ENCODE results near the gene ESCO1.

Gene ESCO1

DNA sequence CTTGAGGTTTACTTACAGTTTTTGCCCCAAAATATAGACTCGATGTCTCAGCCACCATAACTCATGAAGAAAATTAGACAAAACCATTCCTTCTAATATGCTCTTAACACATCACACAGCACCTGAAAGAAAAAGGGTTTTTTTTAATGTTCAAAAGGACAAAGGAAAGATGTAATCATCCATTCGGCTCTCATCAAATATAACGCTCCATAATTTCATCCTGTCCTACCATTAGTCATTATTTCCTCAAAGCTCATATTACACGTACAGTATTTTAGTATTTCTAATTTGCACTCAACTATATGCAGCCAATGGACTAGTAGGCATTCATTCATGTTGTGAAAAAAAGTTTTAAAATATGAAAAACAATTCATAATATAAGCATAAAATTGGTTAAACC, 24.8 kb downstream of the ESCO1 start:
- DNase-seq = no peak

DNA sequence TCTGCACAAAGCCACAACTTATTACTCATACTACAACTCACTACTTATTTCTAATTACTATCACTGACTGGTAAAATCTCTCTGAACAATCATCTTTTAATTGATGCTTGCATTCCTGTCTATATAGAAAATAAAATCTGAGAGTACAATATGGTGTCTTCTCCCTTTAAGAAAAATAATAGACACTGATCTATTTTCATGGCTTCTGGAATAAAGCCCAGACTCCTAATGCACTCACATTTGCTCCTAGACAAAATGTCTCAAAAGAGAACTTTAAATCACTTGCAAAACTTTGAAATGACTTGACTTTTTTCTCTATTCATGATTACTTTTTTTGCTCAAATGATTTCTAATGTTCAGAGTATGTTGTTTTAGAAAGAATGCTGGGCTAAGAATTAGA, 28.7 kb downstream of the ESCO1 start:
- DNase-seq = no peak

- DNase-seq = no peak
Observed at GRCh38 chr18:21559195-21559594, 41.3 kb downstream of the ESCO1 start.

DNA sequence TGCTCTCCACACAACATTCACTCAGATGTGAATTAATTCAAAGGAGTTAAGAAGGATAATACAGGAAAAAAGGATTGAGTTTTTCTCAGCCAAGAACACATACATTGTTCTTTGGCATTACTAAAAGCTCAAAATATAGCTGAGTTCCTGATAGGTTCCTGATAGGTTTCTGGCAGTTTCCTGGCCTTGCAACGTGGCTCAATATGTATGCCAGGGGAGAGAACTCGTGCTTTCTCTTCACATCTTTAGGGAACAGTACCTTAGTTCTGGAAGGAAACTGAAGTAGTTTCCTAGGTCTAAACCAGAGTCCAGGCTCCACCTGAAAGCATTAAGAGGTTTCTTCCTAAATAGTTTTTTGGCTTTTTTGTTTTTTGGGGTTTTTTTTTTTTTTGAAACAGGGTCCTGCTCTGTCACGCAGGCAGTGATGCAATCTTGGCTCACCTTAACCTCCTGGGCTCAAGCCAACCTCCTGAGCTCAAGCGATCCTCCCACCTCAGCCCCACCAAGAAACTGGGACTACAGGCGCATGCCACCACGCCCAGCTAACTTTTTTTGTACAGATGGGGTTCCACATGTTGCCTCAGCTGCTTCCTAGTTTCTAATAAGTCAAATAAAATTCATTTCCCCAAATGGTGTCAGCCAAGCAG, 42.8 kb downstream of the ESCO1 start:
- no peak for DNase-seq

DNA sequence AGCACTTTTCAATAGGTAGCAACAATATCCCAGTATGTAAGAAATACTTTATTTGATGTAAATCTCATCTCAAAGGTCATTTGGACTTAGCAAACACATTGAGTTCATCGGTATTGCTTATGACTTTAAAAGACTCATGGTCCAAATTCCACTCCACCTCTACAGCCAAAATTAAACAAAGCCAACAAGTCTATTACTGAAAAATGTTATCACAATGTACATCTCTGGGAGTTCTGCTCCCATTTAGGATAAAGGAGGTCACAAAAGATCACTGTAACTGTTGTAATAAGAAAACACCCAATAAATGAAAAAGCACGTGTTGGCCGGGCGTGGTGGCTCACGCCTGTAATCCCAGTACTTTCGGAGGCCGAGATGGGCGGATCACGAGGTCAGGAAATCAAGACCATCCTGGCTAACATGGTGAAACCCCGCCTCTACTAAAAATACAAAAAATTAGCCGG, 50.0 kb downstream of the ESCO1 start:
- DNase-seq = no peak

DNA sequence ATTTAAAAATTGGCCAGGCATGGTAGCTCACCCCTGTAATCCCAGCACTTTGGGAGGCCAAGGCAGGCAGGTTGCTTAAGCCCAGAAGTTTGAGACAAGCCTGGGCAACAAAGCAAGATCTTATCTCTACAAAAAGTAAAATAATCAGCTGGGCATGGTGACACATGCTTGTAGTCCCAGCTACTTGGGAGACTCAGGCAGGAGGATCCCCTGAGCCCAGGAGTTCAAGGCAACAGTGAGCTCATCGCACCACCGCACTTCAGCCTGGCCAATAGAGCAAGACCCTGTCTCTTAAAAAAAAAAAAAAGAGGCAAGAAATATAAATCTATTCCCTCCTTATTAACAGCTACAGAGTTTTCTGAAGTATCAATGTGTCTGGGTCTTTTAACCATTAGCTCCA, 51.9 kb downstream of the ESCO1 start:
- DNase-seq = no peak

DNA sequence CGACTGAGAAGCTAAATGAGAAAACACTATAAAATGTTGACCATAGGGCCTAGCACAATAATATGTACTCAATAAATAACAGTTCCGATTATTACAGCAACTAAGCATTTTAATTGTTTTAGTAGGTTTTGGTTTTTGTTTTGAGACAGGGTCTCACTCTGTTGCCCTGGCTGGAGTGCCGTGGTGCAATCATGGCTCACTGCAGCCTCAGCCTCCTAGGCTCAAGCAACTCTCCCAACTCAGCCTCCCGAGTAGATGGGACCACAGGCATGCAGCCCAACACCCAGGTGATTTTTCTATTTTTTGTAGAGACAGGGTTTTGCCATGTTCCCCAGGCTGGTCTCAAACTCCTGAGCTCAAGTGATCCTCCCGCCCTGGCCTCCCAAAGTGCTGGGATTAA, 54.1 kb downstream of the ESCO1 start:
- no peak for DNase-seq

DNA sequence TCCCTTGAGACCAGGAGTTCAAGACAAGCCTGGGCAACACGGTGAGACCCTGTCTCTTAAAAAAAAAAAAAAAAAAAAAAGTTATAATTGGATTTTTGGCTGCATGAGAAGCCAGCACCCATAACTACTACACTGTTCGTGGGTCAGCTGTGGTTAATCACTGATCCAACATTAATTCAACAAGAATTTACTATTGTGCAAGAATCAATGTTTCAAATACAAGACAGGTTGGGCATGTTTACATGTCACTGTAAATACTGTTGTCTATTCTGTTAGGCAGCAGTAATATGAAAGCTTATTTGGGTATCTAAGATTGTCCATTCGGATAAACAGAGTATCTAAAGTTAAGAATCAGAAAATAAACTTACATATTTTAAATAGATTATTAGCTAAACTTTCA, 62.3 kb downstream of the ESCO1 start:
- DNase-seq = no peak

DNA sequence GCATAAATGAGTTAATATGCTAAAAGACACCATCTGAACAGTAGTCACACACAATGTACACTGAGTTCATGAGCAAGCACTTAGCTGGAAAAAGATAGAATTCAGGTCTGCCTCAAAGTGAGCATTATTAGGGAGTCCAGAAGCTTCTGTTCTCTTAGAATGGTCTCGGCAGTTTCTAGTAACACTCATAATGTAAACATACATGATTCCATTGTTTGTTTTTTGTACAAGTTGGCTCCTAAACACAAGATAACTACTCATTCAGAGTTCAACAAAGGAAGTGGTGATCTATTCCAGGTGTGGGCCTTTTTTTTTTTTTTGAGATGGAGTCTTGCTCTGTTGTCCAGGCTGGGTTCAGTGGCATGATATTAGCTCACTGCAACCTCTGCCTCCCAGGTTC, 66.2 kb downstream of the ESCO1 start:
- DNase-seq = no peak

- no peak for DNase-seq
Observed at GRCh38 chr18:21526463-21526862, 74.0 kb downstream of the ESCO1 start.

DNA sequence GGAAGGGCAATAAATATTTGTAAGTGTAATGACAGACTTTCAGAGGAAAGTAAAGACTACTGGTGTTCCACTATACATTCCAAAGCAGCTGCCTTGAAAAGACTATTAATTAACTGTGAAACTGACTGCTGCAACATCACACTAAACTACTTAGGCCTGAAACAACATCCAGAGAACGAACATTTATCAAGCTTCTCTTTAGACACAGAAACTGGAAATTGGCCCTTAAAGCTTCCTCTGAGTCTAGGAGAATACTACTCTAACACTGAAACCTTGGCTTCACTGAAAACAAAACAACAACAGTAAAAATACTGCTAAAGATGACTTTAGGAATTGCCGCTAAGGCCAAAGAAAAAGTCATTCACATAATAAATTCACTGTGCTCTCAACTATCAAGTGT, 74.6 kb downstream of the ESCO1 start:
- DNase-seq = no peak

- no peak for DNase-seq
Observed at GRCh38 chr18:21522530-21522929, 78.0 kb downstream of the ESCO1 start.

DNA sequence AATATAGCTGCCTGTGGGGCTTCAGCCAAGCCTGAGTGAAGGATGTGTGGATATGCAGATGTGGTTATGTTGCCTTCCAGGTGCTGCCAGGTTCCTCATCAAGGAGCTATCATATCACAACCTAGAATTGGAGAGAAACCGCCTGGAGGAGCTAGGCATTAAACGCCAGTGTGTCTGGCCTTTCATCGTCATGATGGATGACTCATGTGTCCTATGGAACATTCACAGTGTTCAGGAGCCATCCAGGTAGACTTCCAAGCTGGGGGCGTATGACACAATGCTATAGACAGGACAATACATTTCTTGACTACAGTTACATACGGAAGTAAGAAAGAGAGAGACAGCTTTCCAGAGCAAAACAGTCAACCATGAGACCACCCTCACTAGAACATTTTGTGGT, 86.8 kb downstream of the ESCO1 start:
- DNase-seq = no peak

DNA sequence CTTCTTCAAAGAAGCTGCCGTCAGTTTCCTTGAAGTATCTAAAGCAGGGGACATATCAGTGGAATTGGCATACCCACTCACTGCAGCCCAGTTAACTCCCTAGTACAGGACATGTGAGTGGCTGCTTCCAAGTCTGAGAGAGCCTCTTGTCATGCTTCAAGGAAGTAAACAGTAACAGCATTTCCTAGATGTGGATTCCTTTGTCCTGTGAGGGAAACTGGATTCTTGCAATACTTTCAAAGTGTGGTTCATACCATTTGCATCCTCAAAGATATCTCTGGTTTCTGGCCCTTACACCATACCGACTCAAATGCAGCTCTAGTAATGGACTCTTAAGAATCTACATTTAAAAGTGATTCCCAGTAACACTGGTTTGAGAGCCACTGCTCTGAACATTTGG, 87.2 kb downstream of the ESCO1 start:
- DNase-seq = no peak

DNA sequence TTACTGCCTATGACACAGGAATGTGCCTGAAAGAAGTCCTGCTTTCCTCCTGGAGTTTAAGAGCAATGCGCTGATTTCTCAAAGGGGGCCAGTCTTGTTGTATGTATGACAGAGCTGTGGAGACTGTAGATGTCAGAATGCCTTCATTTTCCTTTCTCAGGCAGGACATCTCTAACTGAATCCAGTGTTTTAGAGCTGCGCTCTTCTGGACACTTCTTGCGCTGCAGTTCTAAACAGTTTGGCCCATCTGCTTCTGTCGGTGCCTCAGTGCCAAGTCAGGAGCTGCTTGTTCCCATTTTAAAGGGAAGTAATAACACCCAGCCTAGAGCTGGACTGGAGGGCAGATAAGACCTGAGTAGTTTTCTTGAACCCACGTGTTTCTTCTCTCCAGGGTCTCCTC, 91.4 kb downstream of the ESCO1 start:
- no peak for DNase-seq

DNA sequence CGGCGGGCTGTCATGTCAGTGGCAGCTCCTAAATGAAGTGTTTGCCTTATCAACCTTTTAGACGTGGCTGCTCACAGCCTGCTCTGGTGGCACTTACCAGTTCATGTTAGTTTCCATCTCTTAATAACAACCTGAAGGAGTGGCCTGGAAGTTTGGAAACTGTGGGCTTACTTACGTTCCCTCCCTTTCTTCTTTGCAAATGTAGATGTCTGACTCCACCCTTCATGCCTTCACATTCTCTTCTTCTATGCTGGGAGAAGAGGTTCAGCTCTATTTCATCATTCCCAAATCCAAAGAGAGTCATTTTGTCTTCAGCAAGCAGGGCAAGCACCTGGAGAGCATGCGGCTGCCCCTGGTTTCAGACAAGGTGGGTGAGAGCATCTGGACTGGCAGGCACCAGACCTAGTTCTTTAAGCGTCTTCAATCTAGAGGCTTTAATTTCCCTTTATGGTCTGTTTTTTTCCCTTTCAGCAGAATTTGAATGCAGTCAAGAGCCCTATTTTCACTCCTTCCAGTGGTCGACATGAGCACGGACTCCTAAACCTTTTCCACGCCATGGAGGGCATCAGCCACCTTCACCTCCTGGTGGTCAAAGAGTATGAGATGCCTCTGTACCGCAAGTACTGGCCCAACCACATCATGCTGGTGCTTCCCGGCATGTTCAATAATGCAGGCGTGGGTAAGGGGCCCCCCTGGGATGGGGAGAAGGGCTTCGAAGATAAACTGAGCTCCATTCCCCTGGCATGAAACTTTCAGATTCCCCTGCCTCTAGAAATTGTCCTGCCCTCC, 92.4 kb downstream of the ESCO1 start:
- no peak for DNase-seq

DNA sequence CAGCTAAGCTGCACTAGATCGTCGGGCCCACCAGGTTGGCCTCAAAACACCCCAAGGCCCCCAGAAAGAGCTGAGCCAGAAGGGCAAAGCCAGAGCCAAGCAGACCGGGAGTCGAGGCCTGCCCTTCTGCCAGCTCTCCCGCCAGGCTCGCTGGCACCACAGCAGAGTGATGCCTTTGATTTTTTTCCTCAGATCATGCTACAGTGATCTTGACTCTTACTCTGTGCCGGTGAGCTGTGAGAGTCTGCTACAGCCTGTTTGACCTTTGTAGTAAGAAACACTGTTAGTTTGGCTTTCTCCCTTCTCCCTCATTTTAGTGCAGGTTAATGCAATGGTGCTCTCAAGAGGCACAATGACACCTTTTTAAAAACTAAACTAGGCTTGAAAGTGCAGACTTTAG, 97.8 kb downstream of the ESCO1 start:
- DNase-seq = no peak

- DNase-seq = no peak
Observed at GRCh38 chr18:21499997-21500396, 100.5 kb downstream of the ESCO1 start.

- no peak for DNase-seq
Observed at GRCh38 chr18:21496277-21496835, 104.1 kb downstream of the ESCO1 start.

GRCh38 chr18:21490748-21491147, 109.8 kb downstream of the ESCO1 start:
- DNase-seq = no peak

GRCh38 chr18:21489919-21490495, 110.5 kb downstream of the ESCO1 start:
- no peak for DNase-seq

GRCh38 chr18:21489119-21489750, 111.3 kb downstream of the ESCO1 start:
- DNase-seq = peak; percentile 59

GRCh38 chr18:21486905-21487437, 113.5 kb downstream of the ESCO1 start:
- DNase-seq = no peak
